Measurements from ENCODE around the gene BAHCC1. TPM values are rescaled to one million over a fixed set of nuclear protein-coding genes. Genes with fewer than 3 reads are reported as not detected.

The BAHCC1 gene
- total and polyA plus RNA-seq, 2 of the 8 experiments (the other 6 are each of a cell fraction or from before 2014, with no cell fraction given) = 0.26 to 0.58 TPM

- Histone ChIP-seq H3K4me3 (ENCODE audit: extremely low read depth in 1 of 4, insufficient read depth in 2 of 4, low read depth in 3 of 4, low read length in 4 of 4) (peak overlapping the region; percentile 12 to 60 (median 22); a peak in 5 of 8 replicates), H3K36me3 (ENCODE audit: control insufficient read depth in 2 of 4, insufficient read depth in 4 of 4, low read length in 3 of 4) (no peaks in the 10 kb centered on the region), H3K4me1 (replicated peaks in 1 of 4; ENCODE audit: control insufficient read depth in 3 of 4, insufficient read depth in 4 of 4, low read length in 3 of 4) (peaks cover 6 to 40% (median 29%) of the 10 kb centered on the region in 4 experiments), H2BK20ac (ENCODE audit: low read length) (no peak overlapping the region), H3K9me3 (ENCODE audit: insufficient read depth in 2 of 2, low read depth in 1 of 2, low read length in 1 of 2) (no peaks in the 10 kb centered on the region), H3K79me1 (ENCODE audit: low read depth, low read length) (no peaks in the 10 kb centered on the region), H4K8ac (ENCODE audit: extremely low read depth, insufficient read depth, low read length) (peak overlapping the region; percentile 88), H3K79me2 (ENCODE audit: control insufficient read depth in 1 of 2, insufficient read depth in 2 of 2, low read length in 2 of 2) (no peaks in the 10 kb centered on the region), H3K9ac (replicated peaks in 1 of 4; ENCODE audit: extremely low read depth in 1 of 4, low read depth in 3 of 4, low read length in 3 of 4) (no peak overlapping the region), H3K4ac (replicated peaks; ENCODE audit: insufficient read length, low read depth, low read length) (no peak overlapping the region), H2BK12ac (ENCODE audit: low read depth, low read length) (peak overlapping the region; percentile 27; the same call in 1 of the 2 replicates), H3K23ac (ENCODE audit: insufficient read length) (no peak overlapping the region), H2BK15ac (ENCODE audit: low read length) (no peak overlapping the region), H2BK5ac (ENCODE audit: low read depth, low read length) (no peak overlapping the region; the same call in 1 of the 2 replicates), H3K27ac (ENCODE audit: low read depth, low read length) (no peak overlapping the region; the same call in 1 of the 2 replicates), H4K20me1 (replicated peaks in 1 of 2; ENCODE audit: control insufficient read depth in 1 of 2, insufficient read depth in 2 of 2, low read length in 2 of 2) (no peaks in the 10 kb centered on the region), H3K27me3 (replicated peaks in 1 of 4; ENCODE audit: control insufficient read depth in 3 of 4, extremely low read depth in 1 of 4, insufficient read depth in 3 of 4, low read length in 3 of 4) (peaks cover 4 to 22% (median 18%) of the 10 kb centered on the region in 4 experiments), H2AFZ (ENCODE audit: low read length) (no peak overlapping the region; the same call in 1 of the 2 replicates), H3K4me2 (ENCODE audit: insufficient read depth in 1 of 2, low read depth in 2 of 2, low read length in 2 of 2) (peak overlapping the region; percentile 59 to 69), H3K14ac (ENCODE audit: insufficient read length) (no peak overlapping the region), H4K5ac (ENCODE audit: insufficient read length, low read depth, low read length) (peak overlapping the region; percentile 88), H3K18ac (ENCODE audit: extremely low read depth, low read length) (peak overlapping the region; percentile 32), H2BK120ac (replicated peaks; ENCODE audit: low read depth, low read length) (no peak overlapping the region), H4K91ac (replicated peaks; ENCODE audit: insufficient read length, low read length) (peak overlapping the region; percentile 85), H3K56ac (replicated peaks; ENCODE audit: insufficient read length, low read depth, low read length) (peak overlapping the region; percentile 46), H3K23me2 (ENCODE audit: low read depth, low read length) (peaks cover 10% of the 10 kb centered on the region; the same call in 1 of the 2 replicates), H2AK5ac (ENCODE audit: low read depth, low read length) (no peak overlapping the region)
- 11% methylated on average over 71 of the region's 87 CpGs; no CpG with 5 or more reads in 1 of the 2 experiments for WGBS, 2 experiments (ENCODE audit: extremely low coverage in 1 of 2, insufficient coverage in 1 of 2, insufficient read length in 1 of 2, insufficient replicate concordance in 2 of 2, low coverage in 1 of 2, low lambda C conversion rate in 2 of 2, missing lambda C conversion rate in 1 of 2)
- TF ChIP-seq PHF8 (conservative IDR thresholded peaks at IDR 0.05; ENCODE audit: low read depth, low read length) = peak; percentile 54; the same call in 1 of the 2 replicates
- no peak for TF ChIP-seq RBBP5 (IDR thresholded peaks at IDR 0.05; ENCODE audit: borderline replicate concordance, low read depth, low read length)
- no peak for TF ChIP-seq BRCA1 (IDR thresholded peaks at IDR 0.05; ENCODE audit: low read depth, low read length)
- TF ChIP-seq E2F6 (IDR thresholded peaks at IDR 0.05) = peak; percentile 85
- peak; percentile 56 for TF ChIP-seq KDM4A (IDR thresholded peaks at IDR 0.05; ENCODE audit: low read depth, low read length, severe bottlenecking)
- peak; percentile 45; the same call in 1 of the 2 replicates for TF ChIP-seq TAF1 (IDR thresholded peaks at IDR 0.05; ENCODE audit: low read depth, low read length)
- peak; percentile 47 for TF ChIP-seq NRF1 (IDR thresholded peaks at IDR 0.05; ENCODE audit: low read depth, low read length)
- no peak for TF ChIP-seq ZNF274 (IDR thresholded peaks at IDR 0.05; ENCODE audit: borderline replicate concordance, extremely low read depth, low read length)
- 0 out of 2 replicates have a peak, but pooled peaks have one; percentile 37 for TF ChIP-seq POLR2AphosphoS5 (IDR thresholded peaks at IDR 0.05; ENCODE audit: low read depth, low read length)
- TF ChIP-seq MAX (IDR thresholded peaks at IDR 0.05) = peak; percentile 51
- ChIA-PET POLR2A (ENCODE audit: partially characterized antibody) (interaction anchor here (3.7 to 35.8 kb wide), 2 partner anchors 11 to 28 kb away, joined by 22 to 1004 read pairs; partner anchors contain the start of genes ACTG1 and FSCN2), CTCF (ENCODE audit: partially characterized antibody) (interaction anchor here (1.1 kb wide), 1 partner anchor 93 kb away, joined by 3 read pairs; the partner anchor contains the start of gene BAHCC1)
- DNase-seq (ENCODE audit: low read depth in 1 of 2, low spot score in 2 of 2) (peak in 1 of 2 experiments; percentile 87), FAIRE-seq (no peak)
Measured at GRCh38 chr17:81487487-81488275, 92.4 kb downstream of the BAHCC1 start.

All from H1 (cell line).